Right renal pelvis (tissue), 4 donors: ENCODE results near the gene HSF5. TPM values are rescaled to one million over a fixed set of nuclear protein-coding genes. Genes with fewer than 3 reads are reported as not detected.

ENCODE experiments used
- DNase-seq, 4 donors: peaks; one replicate each; pipeline ENCODE4 v3.0.0-alpha.2; 2013; ENCODE audit warnings: low read depth in 4 of 4, low spot score in 3 of 4, missing footprints in 1 of 4
- polyA plus RNA-seq, 4 donors: library from polyadenylated mRNA; unstranded; fragments of 120-200 nt; gene quantifications; one replicate each; pipeline ENCODE4 v1.2.1, GENCODE V29; 2013; ENCODE audit not compliant: insufficient read length in 4 of 4

Gene HSF5
- polyA plus RNA-seq, 4 donors: 0.27 to 0.53 (median 0.36) TPM

- DNase-seq: no peak
Observed at GRCh38 chr17:58373003-58373402, 115.2 kb downstream of the HSF5 start.

- no peak for DNase-seq
Observed at GRCh38 chr17:58371300-58371950, 116.8 kb downstream of the HSF5 start.

- no peak for DNase-seq
Observed at GRCh38 chr17:58370716-58371115, 117.5 kb downstream of the HSF5 start.

GRCh38 chr17:58370309-58370708 lies 117.9 kb downstream of the HSF5 start:
- DNase-seq: no peak

Other genes starting within 250 kb of the HSF5 start
- gene LPO, start 249.8 kb downstream of the HSF5 start, polyA plus RNA-seq: under 1 TPM in 3 of 4 donors, not detected in 1; 0.10 to 0.29 (median 0.14) TPM
- gene MPO, start 207.5 kb downstream of the HSF5 start, polyA plus RNA-seq: 1 to 10 TPM; 1.9 to 6.6 (median 4.9) TPM
- gene TSPOAP1, start 159.6 kb downstream of the HSF5 start, polyA plus RNA-seq: 10 to 100 TPM; 43.2 to 51.4 (median 47.0) TPM
- 100 to 1,000 TPM; 127 to 145 (median 139) TPM for gene SUPT4H1, start 136.2 kb downstream of the HSF5 start, polyA plus RNA-seq
- gene RNF43, start 70.9 kb downstream of the HSF5 start, polyA plus RNA-seq: 10 to 100 TPM; 11.6 to 14.8 (median 13.6) TPM
- 10 to 100 TPM; 44.5 to 53.0 (median 45.1) TPM for gene MTMR4, start 26.2 kb upstream of the HSF5 start, polyA plus RNA-seq
- 1 to 10 TPM in 1 of 4 donors, under 1 TPM in 3; 0.47 to 1.2 (median 0.59) TPM for gene TEX14, start 203.6 kb upstream of the HSF5 start, polyA plus RNA-seq
- gene RAD51C, start 204.2 kb upstream of the HSF5 start, polyA plus RNA-seq: 10 to 100 TPM; 42.2 to 48.3 (median 46.6) TPM